HuH-7.5 (cell line): ENCODE measurements around the gene FABP6.
"Not testable (repeated sequence)": the region's sequence is repeated elsewhere in the genome, so short reads cannot be mapped to it uniquely, and the experiment has no call there.

ENCODE experiments used
- DNase-seq: peaks from one replicate; pipeline ENCODE4 v3.0.0; 2011; ENCODE audit warnings: low spot score

The FABP6 gene, protein sequence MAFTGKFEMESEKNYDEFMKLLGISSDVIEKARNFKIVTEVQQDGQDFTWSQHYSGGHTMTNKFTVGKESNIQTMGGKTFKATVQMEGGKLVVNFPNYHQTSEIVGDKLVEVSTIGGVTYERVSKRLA

DNA sequence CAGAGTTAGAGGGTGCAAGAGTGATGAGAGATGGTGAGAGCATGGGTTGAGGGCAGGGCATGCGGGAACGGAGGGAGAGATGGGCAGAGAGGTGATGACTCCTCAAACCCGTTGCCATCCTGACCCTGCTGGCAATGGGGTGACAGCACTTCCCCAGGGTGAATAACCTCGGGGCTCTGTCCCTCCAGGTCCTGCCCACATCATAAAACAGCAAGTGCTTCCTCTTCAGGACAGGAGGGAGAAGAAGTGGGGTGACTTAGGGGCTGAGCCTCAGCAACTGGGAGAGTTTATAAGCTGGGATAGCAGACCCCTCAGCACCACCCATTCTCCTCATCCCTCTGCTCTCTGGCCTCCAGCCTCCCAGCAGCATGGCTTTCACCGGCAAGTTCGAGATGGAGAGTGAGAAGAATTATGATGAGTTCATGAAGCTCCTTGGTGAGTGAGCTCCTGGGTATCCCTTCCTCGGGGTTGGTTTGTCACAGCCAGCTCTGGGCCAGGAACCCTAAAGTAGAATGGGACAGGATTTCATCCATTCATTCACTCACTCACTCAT, at the start of gene FABP6:
TSS of gene FABP6 (plus strand) at position 317 of the 553 bp plus-strand sequence. CDS start at position 369, 52 bp downstream.
- DNase-seq: no peak

DNA sequence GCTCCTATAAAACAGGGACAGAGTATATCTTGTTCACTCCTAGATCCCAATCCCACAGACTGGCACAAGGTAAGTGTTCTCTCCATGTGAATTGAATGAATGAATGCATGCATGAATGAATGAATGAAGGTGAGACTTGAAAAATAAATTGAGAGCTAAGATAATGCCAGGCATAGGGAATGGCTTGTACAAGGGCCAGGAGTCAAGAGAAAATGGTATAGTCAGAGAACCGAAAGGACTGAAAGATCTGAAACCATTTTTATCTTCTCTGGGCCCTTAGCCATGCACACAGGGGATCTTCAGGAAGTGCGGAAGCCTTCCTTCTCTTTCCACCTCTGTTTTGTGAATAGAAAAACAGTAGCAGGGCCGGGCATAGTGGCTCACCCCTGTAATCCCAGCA, 48.4 kb upstream of the FABP6 start:
- no peak for DNase-seq

DNA sequence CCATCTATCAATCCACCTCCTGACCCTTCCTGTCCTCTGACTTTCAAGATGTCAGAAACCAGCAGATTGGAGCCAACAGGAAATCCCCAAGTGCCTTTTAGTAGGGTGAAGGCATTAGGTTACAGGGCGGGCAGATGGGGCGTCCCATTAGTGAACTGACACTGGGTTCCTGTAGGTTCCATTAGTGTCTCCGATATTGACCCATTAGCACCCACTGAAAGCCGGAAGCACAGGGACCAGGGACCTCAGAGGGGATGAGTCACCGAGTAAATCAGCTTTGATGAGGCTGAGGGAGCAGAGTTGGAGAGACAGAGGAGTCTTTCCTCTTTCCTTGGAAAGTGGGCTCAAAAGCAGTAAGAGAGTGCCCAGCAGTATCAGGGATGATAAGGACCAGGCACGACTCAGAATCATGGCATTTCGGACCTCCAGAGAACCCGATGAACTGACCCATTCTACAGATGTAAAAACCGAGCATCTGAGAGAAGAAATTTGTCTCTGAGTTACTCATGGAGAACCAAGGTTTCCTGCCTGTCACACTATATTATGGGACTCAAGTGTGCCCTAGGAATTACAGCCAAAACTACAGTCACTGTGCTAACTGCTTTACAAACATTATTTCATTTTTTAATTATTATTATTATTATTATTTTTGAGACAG, 47.2 kb upstream of the FABP6 start:
- no peak for DNase-seq

DNA sequence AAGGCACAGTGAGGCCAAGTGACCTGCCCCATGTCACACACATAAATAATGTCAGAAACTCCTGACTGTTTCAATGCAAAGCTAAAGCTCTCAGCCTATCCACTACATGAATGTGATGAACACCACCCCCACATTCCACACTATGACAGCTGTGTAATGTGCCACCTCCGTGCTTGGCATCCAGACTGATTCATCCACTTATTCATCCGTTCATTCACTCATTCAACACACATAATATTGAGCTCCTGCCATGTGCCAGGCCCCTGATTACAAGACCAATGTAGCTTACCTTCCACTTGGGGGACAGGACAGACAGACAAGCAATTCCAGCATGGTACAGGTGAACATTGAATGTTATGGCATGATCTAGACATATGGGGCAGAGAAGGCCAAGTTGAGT, 46.2 kb upstream of the FABP6 start:
- DNase-seq: no peak

DNA sequence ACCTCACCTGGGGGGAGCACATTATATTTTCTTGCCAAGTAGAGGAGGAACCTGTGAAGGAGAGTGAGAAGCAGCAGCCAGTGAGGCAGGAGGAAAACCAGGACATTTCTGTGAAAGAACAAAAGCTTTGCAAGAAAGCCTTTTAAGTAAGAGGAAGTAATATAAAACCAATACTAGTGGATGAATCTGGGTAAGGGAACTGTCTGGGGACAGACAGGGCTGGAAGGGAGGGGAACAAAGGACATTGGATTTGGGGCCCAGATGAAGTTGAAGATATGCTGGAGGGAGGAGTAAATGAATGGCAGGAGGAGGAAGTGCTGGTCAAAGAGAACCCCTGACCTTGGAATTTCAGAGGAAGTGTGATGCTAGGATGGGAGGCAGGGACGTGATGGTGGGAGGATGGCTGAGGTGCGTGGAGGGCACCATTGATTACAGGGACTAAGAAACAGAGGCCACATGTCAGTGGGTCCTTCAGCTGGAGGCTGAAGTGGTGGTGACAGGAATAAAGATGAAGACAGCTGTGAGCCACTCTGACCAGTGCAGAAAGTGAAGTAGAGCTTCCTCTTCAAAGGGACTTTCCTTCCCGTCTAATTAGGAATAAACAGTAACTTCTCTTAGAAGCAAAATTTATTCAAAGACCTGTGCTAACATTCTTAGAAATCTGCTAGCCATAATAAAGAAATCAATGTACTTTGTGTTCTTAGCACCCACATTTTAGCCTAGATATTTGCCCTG, 43.5 kb upstream of the FABP6 start:
- DNase-seq: no peak

DNA sequence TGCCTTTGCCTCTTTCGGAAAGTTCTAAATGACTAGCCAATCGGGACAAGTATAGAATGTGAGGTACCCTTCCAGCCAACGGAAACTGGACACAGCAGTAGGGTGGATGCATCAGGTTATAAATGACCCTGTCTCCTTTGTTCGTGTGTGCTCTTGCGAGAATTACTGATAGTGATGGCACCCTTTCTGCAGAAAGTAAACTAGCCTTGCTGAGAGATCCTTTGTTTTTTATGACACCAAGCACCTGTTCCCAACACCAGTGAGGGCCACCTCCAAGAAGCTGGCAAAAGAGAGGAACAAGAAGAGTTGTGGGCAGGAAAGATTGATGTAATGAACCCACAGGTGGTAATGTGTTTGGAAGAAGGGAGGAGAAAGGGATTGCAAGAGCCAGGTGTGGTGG, 42.8 kb upstream of the FABP6 start:
- no peak for DNase-seq

DNA sequence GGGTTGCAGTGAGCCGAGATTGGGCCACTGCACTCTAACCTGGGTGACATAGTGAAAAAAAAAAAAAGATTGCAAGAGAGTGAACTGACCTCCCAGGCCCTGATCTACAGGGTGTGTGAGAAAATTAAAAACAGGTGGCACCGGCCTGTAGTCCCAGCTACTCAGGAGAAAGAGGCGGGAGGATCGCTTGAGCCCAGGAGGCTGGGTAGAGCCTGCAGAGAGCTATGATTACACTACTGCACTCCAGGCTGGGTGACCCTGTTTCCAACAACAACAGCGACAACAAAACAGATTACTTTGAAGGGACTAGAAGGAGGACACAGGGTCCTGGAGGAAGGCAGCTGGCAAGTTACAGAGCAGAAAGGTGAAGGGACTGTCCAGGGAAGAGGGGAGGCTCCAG, 42.2 kb upstream of the FABP6 start:
- DNase-seq: no peak

DNA sequence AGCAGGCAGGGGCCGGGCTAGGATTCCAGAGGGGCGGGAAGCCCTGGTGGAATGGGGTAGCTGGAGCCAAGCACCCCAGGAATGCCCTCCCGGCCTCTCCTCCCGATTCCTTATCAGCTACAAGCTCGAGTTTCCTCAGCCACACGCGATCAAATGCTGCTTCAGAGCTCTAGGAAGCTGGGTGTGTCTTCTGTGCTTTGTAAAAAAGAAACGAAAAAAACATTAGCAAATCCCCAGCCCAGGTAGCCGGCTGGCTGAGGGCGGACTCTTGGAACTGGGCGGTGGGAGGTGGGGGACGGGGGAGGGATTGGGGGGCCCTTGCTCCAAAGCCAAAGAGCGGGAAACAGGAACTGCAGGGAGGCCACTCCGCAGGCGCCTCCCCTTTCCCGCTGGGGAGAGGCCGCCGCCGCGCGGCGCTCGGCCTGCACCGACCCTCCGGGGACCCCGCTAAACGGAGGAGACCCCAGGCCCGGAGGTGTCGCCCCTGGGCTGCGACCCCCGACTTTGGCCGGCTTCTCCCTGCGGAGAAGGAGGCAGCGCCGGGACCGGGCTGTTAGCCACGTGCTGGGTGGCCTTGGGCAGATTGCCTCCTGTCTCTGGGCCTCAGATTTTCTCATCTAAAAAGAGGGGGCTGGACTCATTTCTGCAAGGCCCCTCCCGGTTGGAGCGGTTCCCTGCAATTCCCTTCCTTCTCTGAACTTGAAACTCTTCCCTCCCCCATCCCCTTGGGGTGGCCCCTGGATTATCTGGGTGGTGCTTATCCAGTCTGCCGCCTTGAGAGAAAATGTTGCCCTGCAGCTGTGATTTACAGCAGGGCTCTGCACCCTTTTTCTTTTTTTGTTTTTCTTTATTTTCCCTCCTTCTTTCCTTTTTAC, 40.9 kb upstream of the FABP6 start:
- no peak for DNase-seq

DNA sequence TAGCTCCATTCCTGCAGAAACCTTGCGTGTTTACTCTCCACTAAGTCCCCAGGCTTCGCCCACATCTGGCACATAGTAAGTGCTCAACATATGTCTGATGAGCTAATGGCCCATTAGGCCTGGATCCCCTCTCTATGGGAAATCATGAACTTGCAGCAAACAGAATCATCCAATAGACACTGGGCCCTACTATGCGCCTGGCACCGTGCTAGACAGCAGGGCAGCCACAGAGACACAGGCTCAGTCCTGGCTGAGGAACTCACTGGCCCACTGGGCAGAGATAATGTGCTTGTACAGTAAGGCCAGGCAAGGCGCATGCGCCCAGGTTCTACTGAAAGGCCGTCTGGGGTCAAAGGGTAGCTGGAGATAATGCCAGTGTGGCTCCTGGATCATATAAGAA, 36.9 kb upstream of the FABP6 start:
- DNase-seq: no peak

DNA sequence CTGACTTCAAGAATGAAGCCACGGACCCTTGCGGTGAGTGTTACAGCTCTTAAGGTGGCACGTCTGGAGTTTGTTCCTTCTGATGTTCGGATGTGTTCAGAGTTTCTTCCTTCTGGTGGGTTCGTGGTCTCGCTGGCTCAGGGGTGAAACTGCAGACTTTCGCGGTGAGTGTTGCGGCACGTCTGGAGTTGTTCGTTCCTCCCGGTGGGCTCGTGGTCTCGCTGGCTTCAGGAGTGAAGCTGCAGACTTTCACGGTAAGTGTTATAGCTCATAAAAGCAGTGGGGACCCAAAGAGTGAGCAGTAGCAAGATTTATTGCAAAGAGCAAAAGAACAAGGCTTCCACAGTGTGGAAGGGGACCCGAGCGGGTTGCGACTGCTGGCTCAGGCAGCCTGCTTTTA, 36.2 kb upstream of the FABP6 start:
- not testable (repeated sequence) for DNase-seq

DNA sequence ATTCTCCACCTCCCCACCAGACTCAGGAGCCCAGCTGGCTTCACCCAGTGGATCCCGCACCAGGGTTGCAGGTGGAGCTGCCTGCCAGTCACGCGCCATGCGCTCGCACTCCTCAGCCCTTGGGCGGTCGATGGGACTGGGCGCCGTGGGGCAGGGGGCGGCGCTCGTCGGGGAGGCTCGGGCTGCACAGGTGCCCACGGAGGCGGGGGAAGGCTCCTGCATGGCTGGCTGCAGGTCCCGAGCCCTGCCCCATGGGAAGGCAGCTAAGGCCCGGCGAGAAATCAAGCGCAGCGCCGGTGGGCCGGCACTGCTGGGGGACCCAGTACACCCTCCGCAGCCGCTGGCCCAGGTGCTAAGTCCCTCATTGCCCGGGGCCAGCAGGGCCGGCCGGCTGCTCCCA, 35.5 kb upstream of the FABP6 start:
- not testable (repeated sequence) for DNase-seq

DNA sequence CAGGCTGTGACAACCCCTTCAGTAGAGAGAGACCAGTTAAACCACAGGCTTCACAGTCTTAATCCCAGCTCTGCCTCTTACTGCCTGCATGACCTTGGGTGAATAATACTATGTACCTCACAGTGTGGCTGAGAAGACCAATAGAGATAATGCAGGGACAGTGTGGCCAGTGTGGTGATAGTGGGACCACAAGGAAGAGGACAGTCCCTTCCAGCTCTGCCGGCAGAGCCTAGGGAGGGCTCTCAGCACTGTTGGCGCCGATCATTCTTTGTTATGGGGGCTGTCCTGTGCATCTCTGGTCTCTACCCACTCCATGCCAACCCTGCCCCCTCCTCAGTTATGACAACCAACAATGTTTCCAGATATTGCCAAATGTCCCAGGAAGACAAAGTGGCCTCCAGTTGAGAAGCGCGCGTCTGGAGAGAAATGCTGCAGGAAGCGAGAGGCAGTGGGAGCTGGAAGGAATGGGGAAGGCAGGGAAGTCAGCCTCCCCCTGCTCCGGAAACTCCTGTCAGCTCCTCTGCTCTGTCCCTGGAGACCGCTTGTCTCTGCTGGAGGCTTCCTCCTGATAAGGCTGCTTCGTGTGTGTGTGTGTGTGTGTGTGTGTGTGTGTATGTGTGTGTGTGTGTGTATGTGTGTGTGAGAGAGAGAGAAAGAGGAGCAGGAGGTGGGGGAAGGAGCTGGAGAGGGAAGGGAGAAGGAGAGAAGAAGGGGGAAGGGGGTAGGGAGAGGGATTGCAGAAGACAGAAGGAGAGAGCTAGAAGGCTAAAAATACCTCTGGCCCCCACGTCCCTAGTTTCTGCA, 31.8 kb upstream of the FABP6 start:
- no peak for DNase-seq

DNA sequence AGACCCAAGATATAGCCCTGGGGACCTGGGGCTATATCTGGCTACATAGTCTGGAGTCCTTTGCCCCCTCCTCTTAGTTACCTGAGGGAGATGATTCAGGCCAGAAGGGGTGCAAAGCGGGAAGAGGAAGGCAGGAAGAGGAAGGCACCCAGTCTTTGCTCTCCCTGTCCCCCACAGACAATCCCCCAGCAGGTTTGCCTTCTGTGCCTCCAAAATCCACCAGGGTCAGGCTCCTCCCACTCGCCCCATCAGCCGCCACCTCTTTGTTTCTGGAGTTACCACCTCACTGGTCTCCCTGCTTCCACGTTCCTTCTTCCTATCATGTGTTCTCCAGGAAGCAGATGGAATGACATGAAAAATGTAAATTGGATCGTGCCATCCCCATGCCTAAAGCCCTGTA, 31.2 kb upstream of the FABP6 start:
- no peak for DNase-seq

DNA sequence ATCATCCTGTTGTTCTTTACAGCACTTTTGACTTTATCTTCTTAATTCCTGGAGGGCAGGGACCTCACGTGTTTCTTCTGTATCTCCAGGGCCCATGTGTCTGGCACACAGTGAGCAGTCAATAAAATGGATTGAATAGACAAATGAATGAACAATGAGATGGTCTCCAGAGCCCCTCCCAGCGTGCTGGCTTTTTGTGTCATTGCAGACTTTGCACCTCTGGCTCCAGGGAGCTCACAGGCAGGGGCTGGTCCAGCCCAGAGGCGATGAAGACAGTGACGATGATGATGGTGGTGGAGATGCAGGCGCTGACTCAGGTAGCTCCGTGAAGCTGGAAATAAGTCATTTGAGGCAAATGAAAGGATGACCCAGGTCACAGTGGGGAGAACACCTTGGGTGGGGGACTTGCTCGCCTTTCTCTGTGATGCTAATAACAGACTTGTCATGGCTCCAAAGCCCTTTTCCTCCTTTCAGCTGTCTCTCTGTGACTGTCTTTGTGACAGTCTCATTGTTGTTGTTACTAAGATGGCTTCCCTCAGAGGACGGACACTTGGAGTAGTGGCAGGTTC, 30.4 kb upstream of the FABP6 start:
- DNase-seq: no peak

DNA sequence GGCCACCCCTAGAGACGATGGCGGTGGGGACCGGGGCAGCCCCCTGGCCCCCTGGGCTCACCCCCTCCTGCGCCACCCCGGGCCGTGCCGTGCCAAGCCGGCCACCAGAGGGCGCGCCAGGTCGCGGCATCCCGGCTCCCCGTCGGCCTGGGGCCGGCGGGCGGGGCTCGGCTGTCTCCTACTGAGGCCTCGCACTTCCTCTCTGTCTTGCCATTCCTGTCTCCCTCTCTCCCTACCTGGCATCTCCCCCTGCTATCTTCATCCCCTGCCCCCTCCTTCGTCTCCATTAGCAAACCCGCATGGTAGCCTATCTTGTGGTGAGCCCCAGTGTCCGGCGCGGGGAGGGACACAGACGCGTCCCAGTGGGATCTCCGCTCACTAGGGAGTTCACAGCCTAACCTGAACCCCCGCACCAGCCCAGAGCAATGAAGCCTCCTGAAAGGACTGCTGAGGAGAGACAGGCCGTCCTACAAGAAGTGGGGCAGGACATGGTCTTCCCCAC, 29.8 kb upstream of the FABP6 start:
- peak; percentile 89 for DNase-seq

DNA sequence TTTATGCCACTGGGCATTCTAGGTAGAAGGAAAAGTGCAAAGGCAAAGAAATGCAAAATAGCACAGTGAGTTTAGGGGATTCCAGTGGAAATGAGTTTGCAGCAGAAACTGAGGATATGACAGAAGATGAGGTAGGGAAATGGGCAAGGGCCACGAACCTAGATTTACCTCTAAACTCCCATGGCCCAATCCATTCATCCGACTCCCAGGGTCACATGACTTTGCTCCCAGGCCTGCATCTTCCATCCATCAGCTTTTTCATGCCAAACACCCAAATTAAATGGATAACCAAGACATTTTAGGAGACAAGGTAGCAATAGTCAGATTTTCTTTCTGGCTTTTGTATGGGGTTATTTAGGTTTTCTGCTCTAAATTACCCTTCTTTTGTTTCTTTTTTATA, 22.2 kb upstream of the FABP6 start:
- DNase-seq: no peak

DNA sequence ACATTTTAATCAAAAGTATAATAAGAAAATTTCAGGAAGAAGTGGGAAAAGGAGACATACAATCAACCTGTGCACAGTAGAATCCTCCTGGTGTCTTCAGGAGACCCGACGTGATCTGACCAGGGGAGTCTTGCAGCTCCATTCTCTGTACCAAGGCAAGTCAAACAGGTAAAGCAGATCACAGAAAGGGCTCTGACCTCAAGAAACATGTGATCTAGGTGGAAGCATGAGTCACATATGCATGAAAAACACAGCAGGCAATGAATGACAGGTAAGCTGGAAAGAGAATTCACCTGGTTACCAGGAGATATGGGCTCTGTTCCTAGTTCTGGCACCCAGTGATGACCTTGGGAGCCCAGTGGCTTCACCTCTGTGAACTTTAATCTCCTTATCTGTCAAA, 19.4 kb upstream of the FABP6 start:
- no peak for DNase-seq

DNA sequence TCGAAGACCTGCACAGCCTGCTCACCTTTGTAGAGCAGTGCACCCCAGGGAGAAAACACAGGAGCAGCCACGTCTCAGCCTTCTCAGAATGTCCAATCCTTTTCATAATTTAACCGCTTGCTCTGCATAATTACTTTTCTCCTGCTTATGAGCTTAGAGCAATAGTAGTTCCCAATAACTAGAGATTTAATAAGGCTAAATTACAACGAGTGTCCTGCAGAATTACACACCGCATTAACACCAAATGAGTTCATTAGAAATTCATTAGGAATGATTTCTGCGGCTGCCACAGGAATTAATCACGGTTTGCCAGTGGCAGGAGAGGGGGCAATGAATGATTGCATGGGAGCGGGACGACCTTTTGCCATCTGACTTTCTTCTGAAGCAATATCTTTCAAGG, 18.7 kb upstream of the FABP6 start:
- DNase-seq: no peak

DNA sequence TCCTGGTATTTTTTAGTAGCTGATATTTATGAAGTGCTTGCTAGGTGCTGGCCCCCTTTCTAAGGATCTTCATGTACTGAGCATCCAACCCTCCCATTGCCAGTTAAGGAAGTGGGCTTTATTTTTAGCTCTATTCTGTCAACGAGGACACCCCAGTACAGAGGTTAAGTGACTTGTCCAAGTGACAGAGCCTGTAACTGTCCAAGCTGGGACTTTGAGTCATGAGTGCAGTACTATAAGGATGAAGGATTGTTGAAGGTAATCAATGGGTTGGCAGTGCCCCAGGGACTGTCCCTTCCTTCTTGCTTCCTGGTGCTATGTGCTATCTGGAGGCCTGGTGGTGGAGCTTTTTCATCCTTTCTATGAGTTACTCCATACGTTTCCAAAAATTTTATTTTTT, 18.0 kb upstream of the FABP6 start:
- no peak for DNase-seq

DNA sequence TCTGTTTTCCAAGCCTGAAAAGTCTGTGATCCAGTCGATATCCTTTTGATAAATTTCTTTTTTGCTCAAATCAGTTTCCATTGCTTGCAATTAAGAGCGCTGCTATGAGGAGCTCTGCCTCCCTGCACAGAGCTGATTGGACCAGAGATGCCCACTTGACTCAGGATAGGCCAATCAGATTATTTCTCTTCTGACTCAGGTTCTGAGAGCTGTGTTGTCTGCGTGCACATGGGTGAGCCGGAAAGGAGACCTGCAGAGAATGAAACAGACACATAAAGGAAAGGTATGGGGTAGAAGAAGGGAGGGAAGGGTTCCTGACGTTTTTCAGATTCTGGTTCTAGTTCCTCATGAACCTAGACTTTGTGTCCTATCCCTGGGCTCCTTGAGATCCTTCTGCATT, 15.8 kb upstream of the FABP6 start:
- no peak for DNase-seq

DNA sequence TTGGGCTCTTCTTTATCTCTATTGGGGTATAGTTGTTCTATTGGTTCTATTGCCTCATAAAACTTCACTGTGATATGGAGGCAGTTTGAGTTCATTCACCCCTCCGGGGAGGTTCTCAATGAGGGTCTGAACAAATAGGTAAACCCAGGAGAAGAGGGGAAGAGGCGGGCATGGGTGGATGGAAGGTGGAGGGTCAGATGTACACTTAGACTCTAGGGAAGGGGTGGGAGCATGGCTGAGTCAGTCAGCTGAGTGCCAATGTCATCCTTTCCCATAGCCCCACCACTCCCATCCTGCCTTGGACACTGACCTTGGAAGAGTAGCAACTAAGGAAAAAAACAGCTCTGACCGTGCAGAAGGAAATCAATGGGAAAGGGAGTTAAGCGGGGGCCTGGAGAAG, 9.9 kb upstream of the FABP6 start:
- DNase-seq: no peak
